H1 (cell line): ENCODE data around the gene ACAP3. TPM values are rescaled to one million over a fixed set of nuclear protein-coding genes. Genes with fewer than 3 reads are reported as not detected.

Experiments used
- CTCF ChIA-PET: fragments of 300-600 bp; sonication (Branson Sonifier 250); formaldehyde crosslinking; loops from one replicate; lab custom pipeline; 2021; ENCODE audit not compliant: partially characterized antibody; lab: Charles Lee
- POLR2A ChIA-PET: fragments of 300-600 bp; sonication (Branson Sonifier 250); formaldehyde crosslinking; loops from one replicate; lab custom pipeline; 2021; ENCODE audit warnings: inconsistent platforms; ENCODE audit not compliant: partially characterized antibody; lab: Charles Lee
- DNase-seq, 2 experiments: peaks; one replicate each; pipeline versions ENCODE4 v3.0.0 to v3.0.0-alpha.2; 2010 to 2022; ENCODE audit warnings: low spot score in 2 of 2, low read depth in 1 of 2, mixed read lengths in 1 of 2
- FAIRE-seq: peaks from 2 replicates; lab custom pipeline; 2011; peaks lifted over from hg19 to GRCh38; lab: Jason Lieb, UNC
- H2AFZ ChIP-seq: 2 replicates; pipeline ENCODE4 v1.8.1; 2012; ENCODE audit warnings: low read length, inconsistent platforms
- H2AK5ac ChIP-seq: 2 replicates; pipeline ENCODE4 v1.6.1; 2013; ENCODE audit warnings: low read depth, low read length
- H2BK120ac ChIP-seq: replicated peaks from 2 replicates; pipeline ENCODE3; 2013; ENCODE audit warnings: low read depth, low read length, inconsistent platforms
- H2BK12ac ChIP-seq: 2 replicates; pipeline ENCODE4 v1.6.1; 2013; ENCODE audit warnings: low read depth, low read length
- H2BK15ac ChIP-seq: 2 replicates; pipeline ENCODE4 v1.6.1; 2013; ENCODE audit warnings: low read length
- H2BK20ac ChIP-seq: 2 replicates; pipeline ENCODE4 v1.6.1; 2013; ENCODE audit warnings: low read length
- H2BK5ac ChIP-seq: 2 replicates; pipeline ENCODE4 v1.6.1; 2013; ENCODE audit warnings: low read depth, low read length
- H3K14ac ChIP-seq: 2 replicates; pipeline ENCODE4 v1.6.1; 2013; ENCODE audit warnings: inconsistent platforms; ENCODE audit not compliant: insufficient read length
- H3K18ac ChIP-seq: 2 replicates; pipeline ENCODE4 v1.6.1; 2013; ENCODE audit warnings: low read length; ENCODE audit errors: extremely low read depth
- H3K23ac ChIP-seq: 2 replicates; pipeline ENCODE4 v1.6.1; 2013; ENCODE audit warnings: inconsistent platforms; ENCODE audit not compliant: insufficient read length
- H3K23me2 ChIP-seq: 2 replicates; pipeline ENCODE4 v1.6.1; 2013; ENCODE audit warnings: low read depth, low read length
- H3K27ac ChIP-seq: 2 replicates; pipeline ENCODE4 v1.6.1; 2011; ENCODE audit warnings: low read depth, low read length, inconsistent platforms
- H3K27me3 ChIP-seq, 4 experiments: replicated peaks in 1 of 4; 1 replicate in 1 of 4; 2 replicates in 3 of 4; pipeline versions ENCODE4 v1.6.1 to v1.8.1; 2011 to 2013; ENCODE audit warnings: low read length in 3 of 4, mild to moderate bottlenecking in 3 of 4, inconsistent platforms in 2 of 4, mixed read lengths in 2 of 4, moderate library complexity in 1 of 4; ENCODE audit not compliant: control insufficient read depth in 3 of 4, insufficient read depth in 3 of 4; ENCODE audit errors: extremely low read depth in 1 of 4
- H3K36me3 ChIP-seq, 4 experiments: 2 replicates each; pipeline versions ENCODE4 v1.6.1 to v1.8.1; 2011 to 2013; ENCODE audit warnings: mild to moderate bottlenecking in 4 of 4, low read length in 3 of 4, moderate library complexity in 2 of 4, control low read depth in 1 of 4, inconsistent platforms in 1 of 4; ENCODE audit not compliant: insufficient read depth in 4 of 4, control insufficient read depth in 2 of 4
- H3K4ac ChIP-seq: replicated peaks from 2 replicates; pipeline ENCODE3; 2013; ENCODE audit warnings: low read length, low read depth, mixed read lengths, inconsistent platforms; ENCODE audit not compliant: insufficient read length
- H3K4me1 ChIP-seq, 4 experiments: replicated peaks in 1 of 4; 1 replicate in 1 of 4; 2 replicates in 3 of 4; pipeline versions ENCODE4 v1.6.1 to v1.8.1; 2011 to 2013; ENCODE audit warnings: low read length in 3 of 4, inconsistent platforms in 2 of 4, mixed read lengths in 1 of 4; ENCODE audit not compliant: insufficient read depth in 4 of 4, control insufficient read depth in 3 of 4
- H3K4me2 ChIP-seq, 2 experiments: 2 replicates each; pipeline versions ENCODE4 v1.6.1 to v1.8.1; 2011 to 2013; ENCODE audit warnings: low read depth in 2 of 2, low read length in 2 of 2, control low read depth in 1 of 2, inconsistent platforms in 1 of 2, mild to moderate bottlenecking in 1 of 2; ENCODE audit not compliant: insufficient read depth in 1 of 2
- H3K4me3 ChIP-seq, 4 experiments: fragments of 200-600, 300-600 bp in 1 of 4; sonication (generic), shearing (Covaris generic), sonication (Bioruptor Twin) in 1 of 4; 2 replicates each; pipeline versions ENCODE4 v1.5.1 to v1.8.1; 2011 to 2016; ENCODE audit warnings: low read length in 4 of 4, low read depth in 3 of 4, control low read depth in 2 of 4, inconsistent platforms in 2 of 4, mild to moderate bottlenecking in 2 of 4, mixed read lengths in 1 of 4, moderate library complexity in 1 of 4; ENCODE audit not compliant: insufficient read depth in 2 of 4; ENCODE audit errors: extremely low read depth in 1 of 4
- H3K56ac ChIP-seq: replicated peaks from 2 replicates; pipeline ENCODE3; 2013; ENCODE audit warnings: low read depth, mild to moderate bottlenecking, mixed read lengths, low read length, inconsistent platforms; ENCODE audit not compliant: insufficient read length
- H3K79me1 ChIP-seq: 2 replicates; pipeline ENCODE4 v1.6.1; 2013; ENCODE audit warnings: low read depth, low read length, control low read depth
- H3K79me2 ChIP-seq, 2 experiments: 2 replicates each; pipeline versions ENCODE4 v1.6.1 to v1.8.1; 2012 to 2013; ENCODE audit warnings: low read length in 2 of 2, mild to moderate bottlenecking in 2 of 2, inconsistent platforms in 1 of 2; ENCODE audit not compliant: insufficient read depth in 2 of 2, control insufficient read depth in 1 of 2
- H3K9ac ChIP-seq, 4 experiments: replicated peaks in 1 of 4; 1 replicate in 1 of 4; 2 replicates in 3 of 4; pipeline versions ENCODE4 v1.6.1 to v1.8.1; 2011 to 2013; ENCODE audit warnings: low read depth in 3 of 4, low read length in 3 of 4, control low read depth in 2 of 4, mild to moderate bottlenecking in 2 of 4, moderate library complexity in 2 of 4, inconsistent platforms in 1 of 4; ENCODE audit errors: extremely low read depth in 1 of 4
- H3K9me3 ChIP-seq, 2 experiments: 2 replicates each; pipeline versions ENCODE4 v1.6.1 to v1.8.1; 2012 to 2013; ENCODE audit warnings: mild to moderate bottlenecking in 2 of 2, moderate library complexity in 2 of 2, control low read depth in 1 of 2, inconsistent platforms in 1 of 2, low read depth in 1 of 2, low read length in 1 of 2, mixed read lengths in 1 of 2; ENCODE audit not compliant: insufficient read depth in 2 of 2
- H4K20me1 ChIP-seq, 2 experiments: replicated peaks in 1 of 2; 2 replicates each; pipeline versions ENCODE3 to v1.8.1; 2011 to 2013; ENCODE audit warnings: inconsistent platforms in 2 of 2, low read length in 2 of 2, mild to moderate bottlenecking in 1 of 2; ENCODE audit not compliant: insufficient read depth in 2 of 2, control insufficient read depth in 1 of 2
- H4K5ac ChIP-seq: 2 replicates; pipeline ENCODE4 v1.6.1; 2013; ENCODE audit warnings: low read length, low read depth, mixed read lengths, inconsistent platforms; ENCODE audit not compliant: insufficient read length
- H4K8ac ChIP-seq: 2 replicates; pipeline ENCODE4 v1.8.0; 2013; ENCODE audit warnings: mild to moderate bottlenecking, moderate library complexity, low read length, inconsistent platforms; ENCODE audit not compliant: insufficient read depth; ENCODE audit errors: extremely low read depth
- H4K91ac ChIP-seq: replicated peaks from 2 replicates; pipeline ENCODE3; 2013; ENCODE audit warnings: low read length, mixed read lengths, inconsistent platforms; ENCODE audit not compliant: insufficient read length
- BACH1 ChIP-seq: IDR thresholded peaks from 2 replicates; pipeline ENCODE4 v1.6.1; 2012; ENCODE audit warnings: low read length, improper control_type of control experiment
- CHD1 ChIP-seq: IDR thresholded peaks from 2 replicates; pipeline ENCODE4 v1.6.1; 2012; ENCODE audit warnings: low read depth, low read length, improper control_type of control experiment
- HDAC6 ChIP-seq: IDR thresholded peaks from one replicate; pipeline ENCODE4 v1.7.1; 2012; ENCODE audit warnings: low read depth, mild to moderate bottlenecking, inconsistent platforms, low read length, moderate library complexity
- KDM1A ChIP-seq: fragments of 200-600, 300-600 bp; sonication (generic); IDR thresholded peaks from 2 replicates; pipeline ENCODE4 v1.7.1; 2016; ENCODE audit warnings: mild to moderate bottlenecking, low read length, borderline replicate concordance
- RFX5 ChIP-seq: IDR thresholded peaks from 2 replicates; pipeline ENCODE4 v1.6.1; 2011; ENCODE audit warnings: low read depth, low read length, improper control_type of control experiment, borderline replicate concordance
- WGBS, 2 experiments: shearing (Covaris generic) in 1 of 2; methylation state at CpG; one replicate each; pipeline versions ENCODE4 v1.1.6 to v1.1.7; 2013 to 2015; ENCODE audit warnings: low lambda C conversion rate in 2 of 2, mixed read lengths in 2 of 2, inconsistent platforms in 1 of 2, low coverage in 1 of 2, missing lambda C conversion rate in 1 of 2; ENCODE audit not compliant: insufficient replicate concordance in 2 of 2, insufficient coverage in 1 of 2, insufficient read length in 1 of 2; ENCODE audit errors: extremely low coverage in 1 of 2, missing lambda C conversion rate in 1 of 2; 5-methylcytosine and 5-hydroxymethylcytosine counted together
- polyA plus RNA-seq, 7 experiments: library from polyadenylated mRNA; depleted of rRNA in 3 of 7; stranded (reverse) in 5 of 7; unstranded in 2 of 7; fragments of >200 nt in 5 of 7; fragments of 200-250 nt in 2 of 7; gene quantifications; 1 replicate in 5 of 7; 2 replicates in 1 of 7; 4 replicates in 1 of 7; pipeline versions ENCODE4 v1.2.1 to v1.2.3, GENCODE V29; 2011 to 2013; ENCODE audit warnings: missing spikeins in 2 of 7, mixed read lengths in 2 of 7
- total RNA-seq: library from RNA; stranded (reverse); fragmentation: NEBNext Ultra II Directional; extraction: Animal tissue kit (Norgen Biotek cat#: 25700); gene quantifications from 2 replicates; pipeline ENCODE4 v1.2.1, GENCODE V29; 2021

ACAP3 gene
- total and polyA plus RNA-seq, 2 of the 8 experiments (the other 6 are each of a cell fraction or from before 2014, with no cell fraction given): 14.8 to 28.3 TPM

- Histone ChIP-seq H2BK20ac (no peak overlapping the region), H3K79me2 (no peaks in the 10 kb centered on the region; a peak in 1 of 4 replicates), H3K4me1 (peaks cover 0 to 8% (median under 1%) of the 10 kb centered on the region in 4 experiments; a peak in 5 of 7 replicates), H3K4me2 (peak overlapping the region; percentile 24 to 70; a peak in 2 of 4 replicates), H3K9ac (no peak overlapping the region), H3K4me3 (peak overlapping the region in 1 of 4 experiments; percentile 51; a peak in 1 of 8 replicates), H4K20me1 (peaks cover 4 to 9% of the 10 kb centered on the region in 2 experiments), H2BK15ac (no peak overlapping the region), H4K8ac (peak overlapping the region; percentile 57), H4K91ac (no peak overlapping the region), H2BK120ac (no peak overlapping the region), H3K27ac (no peak overlapping the region), H3K23ac (no peak overlapping the region), H2AFZ (no peak overlapping the region), H3K27me3 (peaks cover 2 to 19% (median 11%) of the 10 kb centered on the region in 4 experiments; a peak in 6 of 7 replicates), H4K5ac (no peak overlapping the region), H3K79me1 (no peaks in the 10 kb centered on the region), H3K18ac (no peak overlapping the region; the same call in 1 of the 2 replicates), H3K56ac (no peak overlapping the region), H2AK5ac (peak overlapping the region; percentile 75; the same call in 1 of the 2 replicates), H3K14ac (no peak overlapping the region), H2BK12ac (no peak overlapping the region), H3K4ac (no peak overlapping the region), H3K36me3 (no peaks in the 10 kb centered on the region), H3K23me2 (no peaks in the 10 kb centered on the region; the same call in 1 of the 2 replicates), H3K9me3 (no peaks in the 10 kb centered on the region), H2BK5ac (no peak overlapping the region)
- ChIA-PET CTCF (interaction anchor here (0.7 to 1.9 kb wide), 5 partner anchors 9 to 263 kb away, joined by 3 to 6 read pairs (median 3); no protein-coding TSS in a partner anchor), POLR2A (interaction anchor here (0.7 to 2.0 kb wide), 5 partner anchors 10 to 215 kb away, joined by 3 to 7 read pairs (median 4); partner anchors contain the start of genes B3GALT6 and SDF4)
- 83% methylated on average over 24 of the region's 25 CpGs; no CpG with 5 or more reads in 1 of the 2 experiments for WGBS, 2 experiments
- DNase-seq (no peak), FAIRE-seq (no peak)
- TF ChIP-seq CHD1 (no peak), KDM1A (no peak), HDAC6 (no peak), RFX5 (no peak), BACH1 (no peak)
These were observed 60.3 kb downstream of the ACAP3 start for GRCh38 chr1:1247341-1247913.
